Activated naive CD4-positive, alpha-beta T cell treated with anti-CD3 and anti-CD28 coated beads, Interleukin-2, amount 50 U/mL, for 24 hours (primary cell): Measurements from ENCODE around the gene B3GAT2.

ENCODE experiments used
- H3K27ac Mint-ChIP-seq: one replicate; pipeline ENCODE4 v1.8.0; 2021; ENCODE audit warnings: mild to moderate bottlenecking, mixed read lengths
- H3K27me3 Mint-ChIP-seq: one replicate; pipeline ENCODE4 v1.8.0; 2021; ENCODE audit warnings: mixed read lengths
- H3K36me3 Mint-ChIP-seq: one replicate; pipeline ENCODE4 v1.8.0; 2021; ENCODE audit warnings: mixed read lengths
- H3K4me1 Mint-ChIP-seq: one replicate; pipeline ENCODE4 v1.8.0; 2021; ENCODE audit warnings: mixed read lengths
- H3K4me3 Mint-ChIP-seq: one replicate; pipeline ENCODE4 v1.8.0; 2021; ENCODE audit warnings: mild to moderate bottlenecking, mixed read lengths
- H3K9me3 Mint-ChIP-seq: one replicate; pipeline ENCODE4 v1.8.0; 2021; ENCODE audit warnings: mixed read lengths

B3GAT2 gene

DNA sequence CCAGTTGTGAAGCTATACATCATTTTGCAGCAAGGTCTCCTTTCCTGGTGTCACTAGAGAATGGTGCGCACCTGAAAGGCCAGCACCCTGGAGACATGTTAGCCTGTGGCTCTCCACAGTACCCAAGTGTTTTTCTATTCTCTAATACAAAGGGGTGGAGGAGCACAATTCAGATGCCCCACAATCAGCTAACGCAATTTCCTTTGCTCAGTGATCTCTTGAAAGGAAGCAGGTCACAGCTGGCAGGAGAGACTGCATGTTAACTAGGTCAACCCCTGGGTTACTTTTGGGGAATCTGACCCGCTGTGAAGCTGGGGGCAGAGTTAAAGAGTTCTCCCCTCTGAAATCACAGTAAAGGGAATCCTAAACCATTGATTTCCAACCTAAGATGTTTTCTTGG is 92.5 kb downstream of the B3GAT2 start:
- Mint-ChIP-seq H3K4me3 (no peak overlapping the region), H3K36me3 (peaks cover 3% of the 10 kb centered on the region), H3K27me3 (peaks cover under 1% of the 10 kb centered on the region), H3K9me3 (peaks cover 6% of the 10 kb centered on the region), H3K4me1 (no peaks in the 10 kb centered on the region), H3K27ac (no peak overlapping the region)

DNA sequence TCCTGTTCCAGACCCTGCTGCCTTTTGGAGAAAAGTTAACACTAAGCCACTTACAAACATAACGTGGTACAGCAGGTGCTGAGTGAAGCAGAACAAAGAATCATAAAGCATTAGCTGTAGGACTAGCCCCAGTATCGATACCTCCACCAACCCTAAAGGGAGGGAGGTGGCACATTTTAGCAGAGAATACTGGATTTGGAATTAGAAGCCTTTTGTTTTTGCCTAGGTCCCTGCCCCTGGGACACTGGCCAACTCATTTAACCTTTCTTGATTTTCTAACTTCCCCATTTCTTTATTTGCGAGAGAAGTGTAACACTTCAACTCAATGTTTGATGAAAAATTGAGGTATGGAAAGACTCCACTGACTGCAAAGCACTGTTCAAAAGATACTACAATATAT is 93.5 kb downstream of the B3GAT2 start:
- no peaks in the 10 kb centered on the region for H3K27me3 Mint-ChIP-seq
- H3K4me1 Mint-ChIP-seq: no peaks in the 10 kb centered on the region
- no peak overlapping the region for H3K27ac Mint-ChIP-seq
- peaks cover 3% of the 10 kb centered on the region for H3K36me3 Mint-ChIP-seq
- peaks cover 6% of the 10 kb centered on the region for H3K9me3 Mint-ChIP-seq
- H3K4me3 Mint-ChIP-seq: no peak overlapping the region

DNA sequence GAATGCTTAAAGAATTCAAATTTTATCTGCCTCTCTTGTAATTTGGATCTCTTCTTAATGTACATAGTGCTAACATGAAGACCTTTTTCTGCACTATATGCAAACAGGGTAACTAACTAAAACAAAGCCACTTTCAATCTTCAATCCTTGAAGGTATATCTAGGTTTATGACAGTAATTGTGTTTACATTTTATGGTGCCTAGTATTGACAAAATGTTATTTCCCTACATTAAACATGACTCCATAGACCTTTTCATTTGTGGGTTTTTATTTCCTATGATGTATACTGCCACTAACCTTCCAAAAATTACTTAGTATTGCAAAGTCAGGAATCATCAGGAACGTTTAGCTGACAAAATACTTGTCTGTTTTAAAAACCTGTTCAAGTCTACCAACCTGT is 95.9 kb downstream of the B3GAT2 start:
- Mint-ChIP-seq H3K4me3 (no peak overlapping the region), H3K36me3 (no peaks in the 10 kb centered on the region), H3K27ac (no peak overlapping the region), H3K9me3 (no peaks in the 10 kb centered on the region), H3K4me1 (no peaks in the 10 kb centered on the region), H3K27me3 (no peaks in the 10 kb centered on the region)

DNA sequence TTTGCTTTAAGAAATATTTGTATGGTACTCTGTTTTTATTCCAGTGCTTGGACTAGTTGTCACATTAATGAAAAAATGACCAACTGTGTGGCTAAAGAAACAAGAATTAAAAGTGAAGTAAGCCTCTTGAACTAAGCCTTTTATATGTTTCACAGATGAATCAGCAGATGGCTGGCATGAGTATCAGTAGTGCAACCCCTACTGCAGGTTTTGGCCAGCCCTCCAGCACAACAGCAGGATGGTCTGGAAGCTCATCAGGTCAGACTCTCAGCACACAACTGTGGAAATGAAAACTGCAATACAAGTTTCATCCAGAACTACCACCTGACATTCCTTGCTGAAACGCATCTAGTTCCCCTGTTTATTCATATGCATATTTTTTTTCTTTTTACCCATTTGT is 96.8 kb downstream of the B3GAT2 start:
- no peaks in the 10 kb centered on the region for H3K9me3 Mint-ChIP-seq
- H3K4me1 Mint-ChIP-seq: no peaks in the 10 kb centered on the region
- H3K27ac Mint-ChIP-seq: peak overlapping the region; percentile 35
- H3K27me3 Mint-ChIP-seq: no peaks in the 10 kb centered on the region
- H3K36me3 Mint-ChIP-seq: no peaks in the 10 kb centered on the region
- H3K4me3 Mint-ChIP-seq: no peak overlapping the region

DNA sequence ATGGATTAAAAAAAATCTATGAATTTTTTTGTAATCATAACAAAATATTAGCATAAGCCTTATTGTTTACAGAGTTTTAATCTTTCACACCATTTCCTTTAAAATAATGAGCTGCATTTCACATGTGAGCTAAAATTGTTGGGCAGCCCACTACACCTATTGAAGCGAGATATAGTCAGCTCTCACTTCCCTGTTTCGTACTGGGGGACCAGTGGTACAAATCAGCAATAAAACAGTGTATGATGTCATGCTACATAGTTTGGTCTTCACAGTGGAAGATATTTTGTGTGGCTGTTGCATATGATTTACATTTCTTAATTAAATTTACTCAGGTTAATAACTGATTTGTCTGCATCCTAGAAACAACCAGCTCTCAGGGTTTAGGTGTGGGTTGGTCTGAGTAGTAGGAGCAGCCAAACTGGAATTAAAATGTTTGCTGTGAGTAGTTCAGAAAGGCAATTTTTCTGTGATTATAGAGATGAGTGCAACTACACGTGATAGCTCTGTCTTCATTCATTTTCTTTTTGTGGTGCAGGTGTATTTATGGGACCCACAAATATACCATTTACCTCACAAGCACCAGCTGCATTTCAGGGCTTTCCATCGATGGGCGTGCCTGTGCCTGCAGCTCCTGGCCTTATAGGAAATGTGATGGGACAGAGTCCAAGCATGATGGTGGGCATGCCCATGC is 99.3 kb downstream of the B3GAT2 start:
- H3K27ac Mint-ChIP-seq: no peak overlapping the region
- H3K9me3 Mint-ChIP-seq: no peaks in the 10 kb centered on the region
- peaks cover 3% of the 10 kb centered on the region for H3K36me3 Mint-ChIP-seq
- H3K4me3 Mint-ChIP-seq: no peak overlapping the region
- H3K27me3 Mint-ChIP-seq: no peaks in the 10 kb centered on the region
- H3K4me1 Mint-ChIP-seq: no peaks in the 10 kb centered on the region

DNA sequence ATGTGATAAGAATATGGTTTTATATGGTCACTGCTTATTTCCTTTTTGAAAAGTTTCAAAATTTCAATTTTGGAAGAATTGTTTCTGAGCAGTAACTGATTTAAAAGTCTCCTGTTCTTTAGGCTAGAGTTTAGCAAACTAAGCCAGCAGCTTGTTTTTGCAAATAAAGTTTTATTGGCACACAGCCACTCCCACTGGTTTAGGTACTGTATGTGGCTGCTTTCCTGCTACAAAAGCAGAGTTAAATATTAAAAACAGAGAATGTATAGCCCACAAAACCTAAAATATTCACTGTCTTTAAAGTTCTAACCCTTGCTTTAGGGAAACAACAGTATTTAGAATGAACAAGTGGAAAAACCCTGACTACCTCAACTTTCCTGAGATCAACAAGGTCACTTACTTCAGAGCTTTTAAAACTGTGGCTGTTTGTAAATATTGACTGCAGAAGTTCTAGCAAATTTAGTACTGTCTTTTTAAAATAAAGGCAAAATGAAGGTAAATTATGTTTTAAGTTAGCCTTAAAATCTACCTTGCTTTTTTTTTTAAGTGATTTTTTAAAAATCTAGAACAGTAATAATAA is 104.1 kb downstream of the B3GAT2 start:
- peaks cover 5% of the 10 kb centered on the region for H3K36me3 Mint-ChIP-seq
- H3K4me1 Mint-ChIP-seq: no peaks in the 10 kb centered on the region
- H3K4me3 Mint-ChIP-seq: no peak overlapping the region
- no peaks in the 10 kb centered on the region for H3K9me3 Mint-ChIP-seq
- H3K27ac Mint-ChIP-seq: no peak overlapping the region
- H3K27me3 Mint-ChIP-seq: no peaks in the 10 kb centered on the region

DNA sequence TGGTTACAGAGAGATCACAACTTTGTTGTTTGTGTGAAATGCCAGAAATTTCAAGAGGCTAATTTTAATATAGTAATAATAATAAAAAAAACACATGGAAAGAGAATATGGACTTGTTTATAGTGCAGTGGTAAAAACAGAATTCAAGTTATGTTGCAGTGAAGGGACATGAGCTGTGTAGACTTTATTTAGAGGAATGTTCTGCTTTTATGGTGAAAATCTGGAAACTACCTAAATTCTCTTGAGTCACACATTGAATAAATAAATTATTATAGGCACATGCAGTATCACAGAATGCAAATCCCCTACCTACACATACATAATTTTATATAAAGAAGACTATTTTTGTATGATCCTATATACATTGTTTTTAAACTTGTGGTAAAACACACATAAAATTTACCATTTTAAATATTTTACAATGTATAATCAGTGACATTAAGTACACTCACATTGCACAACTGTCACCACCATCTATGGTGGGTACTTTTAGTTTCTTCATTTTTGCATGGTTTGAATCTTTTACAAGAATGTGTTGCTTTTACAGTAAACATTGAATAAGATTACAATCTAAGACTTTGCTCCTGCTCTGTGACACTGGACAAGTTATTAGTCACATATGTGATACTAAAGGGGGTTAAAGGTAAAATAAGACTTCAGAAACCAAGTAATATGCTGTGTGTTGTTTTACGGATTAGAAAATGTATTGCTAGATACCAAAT is 107.4 kb downstream of the B3GAT2 start:
- H3K4me1 Mint-ChIP-seq: peaks cover 4% of the 10 kb centered on the region
- H3K27me3 Mint-ChIP-seq: no peaks in the 10 kb centered on the region
- H3K9me3 Mint-ChIP-seq: no peaks in the 10 kb centered on the region
- H3K27ac Mint-ChIP-seq: no peak overlapping the region
- H3K4me3 Mint-ChIP-seq: no peak overlapping the region
- H3K36me3 Mint-ChIP-seq: peaks cover 4% of the 10 kb centered on the region

DNA sequence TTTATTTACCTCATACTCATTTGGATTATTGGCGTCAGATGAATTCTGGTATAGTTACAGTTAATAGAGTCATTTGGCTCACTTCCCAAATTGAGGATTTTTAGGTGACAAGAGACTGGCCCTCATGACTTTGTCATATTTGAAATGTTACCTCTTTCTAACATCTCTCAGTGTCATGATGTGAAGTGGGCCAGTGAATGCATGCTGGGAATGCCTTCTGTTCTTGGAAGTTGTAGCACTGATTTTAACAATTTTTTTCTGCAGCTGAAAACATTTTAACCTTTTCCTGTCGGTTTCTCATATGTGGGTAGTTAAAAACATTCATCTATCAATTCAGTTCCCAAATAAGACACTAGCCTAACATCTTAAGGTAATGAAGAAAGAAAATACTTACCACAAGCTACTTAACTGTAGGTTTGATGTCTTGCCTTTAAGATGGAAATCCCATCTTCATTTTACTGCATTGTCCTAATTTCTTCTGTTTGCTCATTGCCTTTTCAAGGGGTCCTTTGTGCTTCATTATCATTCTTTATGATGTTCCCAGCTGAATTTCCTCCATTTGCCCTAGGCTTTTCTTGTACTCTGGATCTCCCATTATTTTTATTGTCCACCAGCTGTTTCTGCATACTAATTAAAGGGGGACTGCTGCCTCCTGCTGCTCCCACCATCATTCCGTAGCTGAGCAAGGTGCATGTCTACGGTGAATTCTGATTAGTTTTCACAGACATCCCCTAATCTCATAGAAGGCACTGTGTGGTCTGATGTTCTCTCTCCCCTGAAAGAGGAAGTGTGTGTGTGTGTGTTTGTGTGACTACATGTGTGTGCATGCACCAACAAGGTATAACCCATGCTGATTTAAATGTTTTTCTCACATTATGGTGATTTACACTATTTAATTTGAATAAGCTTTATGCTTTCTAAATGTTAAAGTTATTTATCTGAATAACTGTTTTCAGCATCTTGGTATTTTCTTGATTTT is 109.5 kb downstream of the B3GAT2 start:
- Mint-ChIP-seq H3K9me3 (no peaks in the 10 kb centered on the region), H3K4me3 (no peak overlapping the region), H3K27ac (no peak overlapping the region), H3K4me1 (peaks cover 4% of the 10 kb centered on the region), H3K27me3 (no peaks in the 10 kb centered on the region), H3K36me3 (peaks cover 2% of the 10 kb centered on the region)

DNA sequence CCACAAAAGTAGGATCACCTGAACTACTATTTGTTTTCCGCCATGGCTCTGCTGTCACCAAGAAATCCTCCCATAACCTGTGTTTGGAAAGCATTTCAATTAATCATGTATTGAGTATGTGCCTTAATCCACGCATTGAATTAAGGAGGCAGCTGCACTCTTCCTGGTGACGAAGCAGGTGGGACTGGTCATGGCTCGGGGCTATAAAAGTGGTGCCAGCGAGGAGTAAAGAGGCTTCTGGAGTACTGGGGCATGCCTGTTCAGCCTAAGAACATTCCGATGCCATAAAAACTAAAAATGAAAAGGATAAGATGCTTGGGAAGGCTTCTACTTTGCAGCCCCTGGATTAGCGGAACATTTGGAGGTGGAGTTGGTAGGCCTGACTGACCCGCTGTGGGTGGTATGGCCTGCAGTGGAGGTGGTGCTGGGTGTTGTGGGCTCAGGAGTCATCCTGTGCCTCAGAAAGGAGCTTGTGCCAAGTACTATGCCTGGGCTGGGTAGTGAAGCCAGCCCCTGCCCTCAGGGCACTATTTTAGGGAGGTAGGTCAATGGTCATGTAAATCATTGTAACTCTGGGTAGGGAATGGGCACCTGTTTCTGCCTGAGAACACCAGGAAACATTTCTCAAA is 110.5 kb downstream of the B3GAT2 start:
- H3K27me3 Mint-ChIP-seq: no peaks in the 10 kb centered on the region
- peaks cover 4% of the 10 kb centered on the region for H3K4me1 Mint-ChIP-seq
- no peaks in the 10 kb centered on the region for H3K36me3 Mint-ChIP-seq
- no peak overlapping the region for H3K27ac Mint-ChIP-seq
- no peaks in the 10 kb centered on the region for H3K9me3 Mint-ChIP-seq
- H3K4me3 Mint-ChIP-seq: no peak overlapping the region

DNA sequence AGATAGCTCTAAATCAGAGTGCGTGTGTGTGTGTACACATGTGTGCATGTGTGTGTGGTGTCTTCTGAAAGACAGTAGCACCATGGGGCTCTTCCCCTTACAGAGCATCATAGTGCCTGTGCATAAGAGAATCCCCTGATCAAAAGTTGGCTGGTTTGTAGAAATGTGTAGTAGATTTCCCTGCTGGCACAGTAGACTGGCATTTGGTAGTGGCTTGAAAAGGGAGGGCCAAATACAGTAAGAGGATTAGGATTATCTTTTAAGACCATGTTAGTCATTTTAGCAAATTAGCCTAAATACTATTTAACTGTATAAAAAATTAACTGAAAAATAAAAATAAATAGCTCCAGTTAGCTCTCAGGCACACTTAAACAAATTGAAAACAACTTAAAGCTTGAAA is 112.6 kb downstream of the B3GAT2 start:
- peaks cover 7% of the 10 kb centered on the region for H3K4me1 Mint-ChIP-seq
- no peaks in the 10 kb centered on the region for H3K9me3 Mint-ChIP-seq
- no peaks in the 10 kb centered on the region for H3K27me3 Mint-ChIP-seq
- no peak overlapping the region for H3K4me3 Mint-ChIP-seq
- peaks cover 1% of the 10 kb centered on the region for H3K36me3 Mint-ChIP-seq
- H3K27ac Mint-ChIP-seq: no peak overlapping the region

DNA sequence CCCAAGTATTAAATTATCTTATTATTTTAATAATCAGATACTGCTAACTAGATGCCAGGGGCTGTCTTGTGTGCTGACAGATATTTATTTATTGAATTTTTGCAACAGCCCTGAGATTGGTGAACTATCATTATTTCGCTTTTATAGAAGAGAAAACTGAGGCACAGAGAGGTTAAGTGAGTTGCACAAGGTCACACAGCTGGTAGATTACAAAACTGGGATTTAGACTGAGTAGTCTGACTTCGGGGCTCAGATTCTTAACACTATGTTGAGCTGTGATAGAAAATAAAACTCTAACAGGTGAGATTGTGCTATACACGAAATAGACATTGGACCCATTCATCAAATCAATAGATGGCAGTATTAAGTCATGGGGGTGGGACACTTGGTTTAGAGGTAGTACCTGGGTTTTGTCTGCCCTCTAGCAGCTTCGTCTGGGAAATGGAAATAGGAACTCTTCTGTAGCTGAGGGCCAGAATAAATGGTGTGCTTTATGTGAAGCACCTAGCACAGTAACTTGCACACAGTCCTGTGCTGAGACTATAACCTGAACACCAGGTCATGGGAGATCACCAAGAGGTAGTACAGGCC is 113.4 kb downstream of the B3GAT2 start:
- Mint-ChIP-seq H3K4me1 (peaks cover 8% of the 10 kb centered on the region), H3K27me3 (no peaks in the 10 kb centered on the region), H3K36me3 (peaks cover 7% of the 10 kb centered on the region), H3K9me3 (no peaks in the 10 kb centered on the region), H3K4me3 (no peak overlapping the region), H3K27ac (no peak overlapping the region)

DNA sequence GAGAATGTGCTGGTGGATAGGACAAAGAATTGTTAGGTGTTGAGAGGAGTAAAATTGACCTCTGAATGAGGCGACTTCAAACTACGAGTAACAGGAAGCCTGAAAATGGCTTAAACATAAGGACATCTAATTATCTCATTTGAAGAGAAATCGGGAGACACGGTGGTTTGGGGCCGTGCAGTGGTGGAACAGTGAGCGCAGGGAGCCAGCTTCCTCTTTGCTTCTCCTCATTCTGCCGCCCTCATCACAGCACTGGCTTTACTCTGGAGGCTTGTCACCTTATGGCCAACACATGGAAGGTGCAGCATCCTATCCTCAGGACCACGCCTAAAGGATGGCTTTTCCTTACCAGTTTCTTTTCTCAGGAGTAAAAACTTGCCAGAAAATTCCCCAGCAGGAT is 114.3 kb downstream of the B3GAT2 start:
- peaks cover 6% of the 10 kb centered on the region for H3K4me1 Mint-ChIP-seq
- peaks cover 8% of the 10 kb centered on the region for H3K36me3 Mint-ChIP-seq
- no peaks in the 10 kb centered on the region for H3K27me3 Mint-ChIP-seq
- H3K27ac Mint-ChIP-seq: no peak overlapping the region
- H3K9me3 Mint-ChIP-seq: no peaks in the 10 kb centered on the region
- H3K4me3 Mint-ChIP-seq: no peak overlapping the region

DNA sequence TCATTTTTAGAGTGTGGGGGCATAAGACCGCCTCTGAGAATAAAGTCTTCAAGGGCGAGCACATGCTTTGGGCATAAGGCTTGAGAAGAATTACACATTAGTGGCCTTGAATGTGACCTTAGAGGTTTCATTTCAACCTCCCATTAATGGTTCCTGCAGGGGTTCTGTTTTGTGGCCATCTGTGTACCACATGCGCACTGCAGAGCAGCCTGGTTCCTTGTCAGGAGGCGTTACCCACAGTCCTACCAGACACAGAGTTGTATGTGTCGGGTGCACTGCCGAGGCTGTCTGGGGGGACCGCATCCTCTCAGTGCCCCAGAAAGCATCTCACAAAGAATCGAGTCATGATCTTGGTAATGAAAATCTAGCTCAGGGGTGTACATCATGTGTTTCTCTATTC is 115.7 kb downstream of the B3GAT2 start:
- no peaks in the 10 kb centered on the region for H3K27me3 Mint-ChIP-seq

DNA sequence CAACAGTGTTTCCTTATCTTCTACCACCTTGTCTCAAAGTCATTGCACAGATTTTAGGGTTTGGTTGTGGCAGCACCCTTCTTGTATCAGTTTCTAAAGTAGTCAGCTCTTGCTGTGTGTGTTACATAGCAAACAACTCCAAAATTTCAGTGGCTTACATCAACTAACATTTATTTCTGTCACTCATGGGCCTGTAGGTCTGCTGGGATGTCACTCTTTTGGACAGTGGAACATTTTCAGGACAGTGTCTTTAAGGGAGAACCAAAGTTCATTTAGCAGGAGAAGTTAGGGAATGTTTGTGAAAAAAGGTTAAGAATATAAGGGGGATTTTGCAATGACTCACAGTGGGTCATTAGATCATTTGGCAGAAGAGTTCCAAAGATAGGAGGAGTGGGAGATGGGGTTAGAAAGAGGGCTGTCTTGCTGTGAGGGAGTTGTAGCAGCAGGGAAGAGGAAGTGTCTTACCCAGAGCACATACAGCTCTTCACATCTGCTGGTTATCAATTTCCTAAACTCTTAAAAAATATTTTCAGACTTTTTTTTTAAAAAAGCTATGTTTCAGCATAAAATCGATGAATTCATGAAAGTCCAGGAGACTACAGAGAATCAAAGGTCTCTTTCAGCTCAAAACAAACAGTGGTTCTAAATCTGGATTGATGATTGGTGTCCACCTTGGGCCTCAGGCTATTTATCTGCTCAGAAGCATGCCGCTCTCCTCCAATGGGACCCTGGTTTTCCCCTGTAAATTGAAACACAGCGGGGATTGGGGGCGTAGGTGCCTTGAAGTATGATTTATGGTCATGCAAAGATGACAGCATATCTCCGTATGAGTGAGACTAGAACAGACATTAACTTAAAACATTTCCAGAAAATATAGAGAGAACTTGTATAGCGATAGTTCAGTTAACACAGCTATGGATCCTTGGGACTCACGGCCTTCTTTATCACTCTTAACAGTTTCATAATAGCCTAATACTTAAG is 117.3 kb downstream of the B3GAT2 start:
- Mint-ChIP-seq H3K4me1 (peaks cover 4% of the 10 kb centered on the region), H3K27ac (no peak overlapping the region), H3K4me3 (no peak overlapping the region)

More for the DNA sequence above, 115.7 kb downstream of the B3GAT2 start:
- no peak overlapping the region for H3K4me3 Mint-ChIP-seq
- peaks cover 10% of the 10 kb centered on the region for H3K36me3 Mint-ChIP-seq
- H3K4me1 Mint-ChIP-seq: peaks cover 4% of the 10 kb centered on the region
- no peak overlapping the region for H3K27ac Mint-ChIP-seq
- H3K9me3 Mint-ChIP-seq: no peaks in the 10 kb centered on the region

More for the DNA sequence above, 117.3 kb downstream of the B3GAT2 start:
- H3K27me3 Mint-ChIP-seq: no peaks in the 10 kb centered on the region
- no peaks in the 10 kb centered on the region for H3K9me3 Mint-ChIP-seq
- H3K36me3 Mint-ChIP-seq: peaks cover 12% of the 10 kb centered on the region
